Stimulated activated naive CD4-positive, alpha-beta T cell (primary cell): Measurements from ENCODE around the gene ITPK1.
"Not testable (repeated sequence)": the region's sequence is repeated elsewhere in the genome, so short reads cannot be mapped to it uniquely, and the experiment has no call there.

ENCODE experiments used
- DNase-seq, 6 experiments: peaks; one replicate each; lab custom pipeline; 2025; lab: John Stamatoyannopoulos, UW

Gene ITPK1

GRCh38 chr14:93084866-93085857 is 30.6 kb downstream of the ITPK1 start:
- DNase-seq: no peak

GRCh38 chr14:93084402-93084801 is 31.3 kb downstream of the ITPK1 start:
- no peak for DNase-seq

- DNase-seq: no peak
Observed at GRCh38 chr14:93083917-93084316, 31.8 kb downstream of the ITPK1 start.

- no peak for DNase-seq
Observed at GRCh38 chr14:93082576-93083001, 33.1 kb downstream of the ITPK1 start.

GRCh38 chr14:93081876-93082570 is 33.7 kb downstream of the ITPK1 start:
- no peak for DNase-seq

- no peak for DNase-seq
Observed at GRCh38 chr14:93079865-93080403, 35.8 kb downstream of the ITPK1 start.

- no peak for DNase-seq
Observed at GRCh38 chr14:93079321-93079720, 36.4 kb downstream of the ITPK1 start.

- DNase-seq: no peak
Observed at GRCh38 chr14:93078870-93079269, 36.9 kb downstream of the ITPK1 start.

- DNase-seq: no peak
Observed at GRCh38 chr14:93076755-93077154, 39.0 kb downstream of the ITPK1 start.

GRCh38 chr14:93075891-93076290 is 39.8 kb downstream of the ITPK1 start:
- no peak for DNase-seq

- no peak for DNase-seq
Observed at GRCh38 chr14:93073910-93074769, 41.6 kb downstream of the ITPK1 start.

GRCh38 chr14:93073358-93073707 is 42.4 kb downstream of the ITPK1 start:
- DNase-seq: no peak

- no peak for DNase-seq
Observed at GRCh38 chr14:93072659-93073357, 42.9 kb downstream of the ITPK1 start.

GRCh38 chr14:93068711-93069110 is 47.0 kb downstream of the ITPK1 start:
- DNase-seq: no peak

GRCh38 chr14:93067088-93067487 is 48.6 kb downstream of the ITPK1 start:
- DNase-seq: no peak

GRCh38 chr14:93065272-93065730 is 50.4 kb downstream of the ITPK1 start:
- DNase-seq: no peak

- DNase-seq: no peak
Observed at GRCh38 chr14:93064411-93065271, 51.1 kb downstream of the ITPK1 start.

GRCh38 chr14:93063393-93063792 is 52.3 kb downstream of the ITPK1 start:
- DNase-seq: no peak

GRCh38 chr14:93062890-93063289 is 52.8 kb downstream of the ITPK1 start:
- no peak for DNase-seq

- not testable (repeated sequence) for DNase-seq
Observed at GRCh38 chr14:93062013-93062412, 53.7 kb downstream of the ITPK1 start.
